ENCODE measurements around the gene GNGT2. TPM values are rescaled to one million over a fixed set of nuclear protein-coding genes. Genes with fewer than 3 reads are reported as not detected.
A peak's percentile ranks its signal among the peaks of the same experiment; 100 is the strongest.

GNGT2 gene
- total and polyA plus RNA-seq, 2 experiments from 2014 or later: 0.42 to 1.5 TPM

GRCh38 chr17:49229076-49229804 lies 18.9 kb upstream of the GNGT2 start:
- TF ChIP-seq, protein P1, sequence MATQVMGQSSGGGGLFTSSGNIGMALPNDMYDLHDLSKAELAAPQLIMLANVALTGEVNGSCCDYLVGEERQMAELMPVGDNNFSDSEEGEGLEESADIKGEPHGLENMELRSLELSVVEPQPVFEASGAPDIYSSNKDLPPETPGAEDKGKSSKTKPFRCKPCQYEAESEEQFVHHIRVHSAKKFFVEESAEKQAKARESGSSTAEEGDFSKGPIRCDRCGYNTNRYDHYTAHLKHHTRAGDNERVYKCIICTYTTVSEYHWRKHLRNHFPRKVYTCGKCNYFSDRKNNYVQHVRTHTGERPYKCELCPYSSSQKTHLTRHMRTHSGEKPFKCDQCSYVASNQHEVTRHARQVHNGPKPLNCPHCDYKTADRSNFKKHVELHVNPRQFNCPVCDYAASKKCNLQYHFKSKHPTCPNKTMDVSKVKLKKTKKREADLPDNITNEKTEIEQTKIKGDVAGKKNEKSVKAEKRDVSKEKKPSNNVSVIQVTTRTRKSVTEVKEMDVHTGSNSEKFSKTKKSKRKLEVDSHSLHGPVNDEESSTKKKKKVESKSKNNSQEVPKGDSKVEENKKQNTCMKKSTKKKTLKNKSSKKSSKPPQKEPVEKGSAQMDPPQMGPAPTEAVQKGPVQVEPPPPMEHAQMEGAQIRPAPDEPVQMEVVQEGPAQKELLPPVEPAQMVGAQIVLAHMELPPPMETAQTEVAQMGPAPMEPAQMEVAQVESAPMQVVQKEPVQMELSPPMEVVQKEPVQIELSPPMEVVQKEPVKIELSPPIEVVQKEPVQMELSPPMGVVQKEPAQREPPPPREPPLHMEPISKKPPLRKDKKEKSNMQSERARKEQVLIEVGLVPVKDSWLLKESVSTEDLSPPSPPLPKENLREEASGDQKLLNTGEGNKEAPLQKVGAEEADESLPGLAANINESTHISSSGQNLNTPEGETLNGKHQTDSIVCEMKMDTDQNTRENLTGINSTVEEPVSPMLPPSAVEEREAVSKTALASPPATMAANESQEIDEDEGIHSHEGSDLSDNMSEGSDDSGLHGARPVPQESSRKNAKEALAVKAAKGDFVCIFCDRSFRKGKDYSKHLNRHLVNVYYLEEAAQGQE (IDR thresholded peaks at IDR 0.05; ENCODE audit: unreplicated experiment): no peak
- TF ChIP-seq JUNB (IDR thresholded peaks at IDR 0.05; ENCODE audit: unreplicated experiment) (no peak), CREB1 (CRISPR knock-in tag; IDR thresholded peaks at IDR 0.05; ENCODE audit: low read depth) (no peak), CTCF (conservative IDR thresholded peaks at IDR 0.05; ENCODE audit: low read depth in 2 of 2) (no peak), EZH2phosphoT487 (IDR thresholded peaks at IDR 0.05; ENCODE audit: unreplicated experiment) (no peak), STAT1 (IDR thresholded peaks at IDR 0.05; ENCODE audit: unreplicated experiment) (no peak), NANOG (IDR thresholded peaks at IDR 0.05; ENCODE audit: borderline replicate concordance) (no peak), ZNF114 (CRISPR knock-in tag; IDR thresholded peaks at IDR 0.05) (no peak), POLR2AphosphoS5 (IDR thresholded peaks at IDR 0.05; ENCODE audit: low read depth) (no peak), EZH2 (IDR thresholded peaks at IDR 0.05; ENCODE audit: low read depth, unreplicated experiment) (no peak), ZNF331 (CRISPR knock-in tag; IDR thresholded peaks at IDR 0.05; ENCODE audit: low read depth) (no peak)
- TF ChIP-seq, protein P2, sequence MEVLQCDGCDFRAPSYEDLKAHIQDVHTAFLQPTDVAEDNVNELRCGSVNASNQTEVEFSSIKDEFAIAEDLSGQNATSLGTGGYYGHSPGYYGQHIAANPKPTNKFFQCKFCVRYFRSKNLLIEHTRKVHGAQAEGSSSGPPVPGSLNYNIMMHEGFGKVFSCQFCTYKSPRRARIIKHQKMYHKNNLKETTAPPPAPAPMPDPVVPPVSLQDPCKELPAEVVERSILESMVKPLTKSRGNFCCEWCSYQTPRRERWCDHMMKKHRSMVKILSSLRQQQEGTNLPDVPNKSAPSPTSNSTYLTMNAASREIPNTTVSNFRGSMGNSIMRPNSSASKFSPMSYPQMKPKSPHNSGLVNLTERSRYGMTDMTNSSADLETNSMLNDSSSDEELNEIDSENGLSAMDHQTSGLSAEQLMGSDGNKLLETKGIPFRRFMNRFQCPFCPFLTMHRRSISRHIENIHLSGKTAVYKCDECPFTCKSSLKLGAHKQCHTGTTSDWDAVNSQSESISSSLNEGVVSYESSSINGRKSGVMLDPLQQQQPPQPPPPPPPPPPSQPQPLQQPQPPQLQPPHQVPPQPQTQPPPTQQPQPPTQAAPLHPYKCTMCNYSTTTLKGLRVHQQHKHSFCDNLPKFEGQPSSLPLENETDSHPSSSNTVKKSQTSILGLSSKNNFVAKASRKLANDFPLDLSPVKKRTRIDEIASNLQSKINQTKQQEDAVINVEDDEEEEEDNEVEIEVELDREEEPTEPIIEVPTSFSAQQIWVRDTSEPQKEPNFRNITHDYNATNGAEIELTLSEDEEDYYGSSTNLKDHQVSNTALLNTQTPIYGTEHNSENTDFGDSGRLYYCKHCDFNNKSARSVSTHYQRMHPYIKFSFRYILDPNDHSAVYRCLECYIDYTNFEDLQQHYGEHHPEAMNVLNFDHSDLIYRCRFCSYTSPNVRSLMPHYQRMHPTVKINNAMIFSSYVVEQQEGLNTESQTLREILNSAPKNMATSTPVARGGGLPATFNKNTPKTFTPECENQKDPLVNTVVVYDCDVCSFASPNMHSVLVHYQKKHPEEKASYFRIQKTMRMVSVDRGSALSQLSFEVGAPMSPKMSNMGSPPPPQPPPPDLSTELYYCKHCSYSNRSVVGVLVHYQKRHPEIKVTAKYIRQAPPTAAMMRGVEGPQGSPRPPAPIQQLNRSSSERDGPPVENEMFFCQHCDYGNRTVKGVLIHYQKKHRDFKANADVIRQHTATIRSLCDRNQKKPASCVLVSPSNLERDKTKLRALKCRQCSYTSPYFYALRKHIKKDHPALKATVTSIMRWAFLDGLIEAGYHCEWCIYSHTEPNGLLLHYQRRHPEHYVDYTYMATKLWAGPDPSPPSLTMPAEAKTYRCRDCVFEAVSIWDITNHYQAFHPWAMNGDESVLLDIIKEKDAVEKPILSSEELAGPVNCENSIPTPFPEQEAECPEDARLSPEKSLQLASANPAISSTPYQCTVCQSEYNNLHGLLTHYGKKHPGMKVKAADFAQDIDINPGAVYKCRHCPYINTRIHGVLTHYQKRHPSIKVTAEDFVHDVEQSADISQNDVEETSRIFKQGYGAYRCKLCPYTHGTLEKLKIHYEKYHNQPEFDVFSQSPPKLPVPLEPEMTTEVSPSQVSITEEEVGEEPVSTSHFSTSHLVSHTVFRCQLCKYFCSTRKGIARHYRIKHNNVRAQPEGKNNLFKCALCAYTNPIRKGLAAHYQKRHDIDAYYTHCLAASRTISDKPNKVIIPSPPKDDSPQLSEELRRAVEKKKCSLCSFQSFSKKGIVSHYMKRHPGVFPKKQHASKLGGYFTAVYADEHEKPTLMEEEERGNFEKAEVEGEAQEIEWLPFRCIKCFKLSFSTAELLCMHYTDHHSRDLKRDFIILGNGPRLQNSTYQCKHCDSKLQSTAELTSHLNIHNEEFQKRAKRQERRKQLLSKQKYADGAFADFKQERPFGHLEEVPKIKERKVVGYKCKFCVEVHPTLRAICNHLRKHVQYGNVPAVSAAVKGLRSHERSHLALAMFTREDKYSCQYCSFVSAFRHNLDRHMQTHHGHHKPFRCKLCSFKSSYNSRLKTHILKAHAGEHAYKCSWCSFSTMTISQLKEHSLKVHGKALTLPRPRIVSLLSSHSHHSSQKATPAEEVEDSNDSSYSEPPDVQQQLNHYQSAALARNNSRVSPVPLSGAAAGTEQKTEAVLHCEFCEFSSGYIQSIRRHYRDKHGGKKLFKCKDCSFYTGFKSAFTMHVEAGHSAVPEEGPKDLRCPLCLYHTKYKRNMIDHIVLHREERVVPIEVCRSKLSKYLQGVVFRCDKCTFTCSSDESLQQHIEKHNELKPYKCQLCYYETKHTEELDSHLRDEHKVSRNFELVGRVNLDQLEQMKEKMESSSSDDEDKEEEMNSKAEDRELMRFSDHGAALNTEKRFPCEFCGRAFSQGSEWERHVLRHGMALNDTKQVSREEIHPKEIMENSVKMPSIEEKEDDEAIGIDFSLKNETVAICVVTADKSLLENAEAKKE (CRISPR knock-in tag; IDR thresholded peaks at IDR 0.05): no peak
- TF ChIP-seq, protein P3, sequence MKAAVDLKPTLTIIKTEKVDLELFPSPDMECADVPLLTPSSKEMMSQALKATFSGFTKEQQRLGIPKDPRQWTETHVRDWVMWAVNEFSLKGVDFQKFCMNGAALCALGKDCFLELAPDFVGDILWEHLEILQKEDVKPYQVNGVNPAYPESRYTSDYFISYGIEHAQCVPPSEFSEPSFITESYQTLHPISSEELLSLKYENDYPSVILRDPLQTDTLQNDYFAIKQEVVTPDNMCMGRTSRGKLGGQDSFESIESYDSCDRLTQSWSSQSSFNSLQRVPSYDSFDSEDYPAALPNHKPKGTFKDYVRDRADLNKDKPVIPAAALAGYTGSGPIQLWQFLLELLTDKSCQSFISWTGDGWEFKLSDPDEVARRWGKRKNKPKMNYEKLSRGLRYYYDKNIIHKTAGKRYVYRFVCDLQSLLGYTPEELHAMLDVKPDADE (IDR thresholded peaks at IDR 0.05): no peak
- H3K9me3 Mint-ChIP-seq: no peaks in the 10 kb centered on the region
- Histone ChIP-seq H3K27ac (ENCODE audit: low read depth) (no peak overlapping the region), H3F3A (replicated peaks; ENCODE audit: low read depth) (peaks cover 4% of the 10 kb centered on the region; the same call in 1 of the 2 replicates), H3K4me3 (peak overlapping the region; percentile 91), H3K9me2 (ENCODE audit: insufficient read depth) (no peaks in the 10 kb centered on the region), H3K79me2 (replicated peaks; ENCODE audit: insufficient read depth) (no peaks in the 10 kb centered on the region), H3K4me1 (ENCODE audit: insufficient read depth) (peaks cover 16% of the 10 kb centered on the region; the same call in 1 of the 2 replicates), H2AFZ (no peak overlapping the region), H3K4me2 (peak overlapping the region; percentile 96), H3K27me3 (ENCODE audit: insufficient read depth) (peaks cover 75% of the 10 kb centered on the region), H3K36me3 (ENCODE audit: insufficient read depth) (no peaks in the 10 kb centered on the region), H4K20me1 (replicated peaks; ENCODE audit: insufficient read depth) (no peaks in the 10 kb centered on the region)
- H3K4me1 Mint-ChIP-seq: peaks cover 14% of the 10 kb centered on the region
- DNase-seq (ENCODE audit: low spot score): no peak
- peaks cover 71% of the 10 kb centered on the region for H3K27me3 Mint-ChIP-seq (ENCODE audit: insufficient read depth, low read depth, poor library complexity)
- ATAC-seq: no peak
- H3K4me3 Mint-ChIP-seq: peak overlapping the region; percentile 70
- no peaks in the 10 kb centered on the region; the same call in 2 of the 3 replicates for H3K36me3 Mint-ChIP-seq (ENCODE audit: low read depth)
- H3K27ac Mint-ChIP-seq: no peak overlapping the region

Measured in GM23338 (cell line).